ENCODE data around the gene TMEM238L.

The TMEM238L gene

DNA sequence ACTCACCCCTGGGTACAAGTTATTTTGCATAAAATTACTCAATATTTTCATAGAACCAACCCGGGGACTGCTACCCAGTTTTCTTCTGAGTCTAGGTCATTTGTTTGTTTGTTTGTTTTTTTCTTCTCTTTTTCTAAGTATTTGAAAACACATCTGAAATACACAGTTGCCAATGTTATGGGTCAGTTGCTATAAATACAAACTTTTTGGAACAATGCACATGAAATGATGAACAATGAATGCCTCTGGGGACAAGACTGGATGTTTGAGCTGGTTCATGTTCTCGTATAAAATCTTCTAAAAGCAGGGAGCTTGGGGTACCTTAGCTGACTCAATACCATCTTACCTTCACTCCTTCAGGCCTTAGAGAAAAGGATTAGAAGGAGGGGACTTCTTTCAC is 30.5 kb downstream of the TMEM238L start:
- TF ChIP-seq YY1 (IDR thresholded peaks at IDR 0.05; ENCODE audit: low read depth) (no peak), NFIC (IDR thresholded peaks at IDR 0.05) (no peak), EGR1 (IDR thresholded peaks at IDR 0.05) (no peak)
- TF ChIP-seq, protein P1, sequence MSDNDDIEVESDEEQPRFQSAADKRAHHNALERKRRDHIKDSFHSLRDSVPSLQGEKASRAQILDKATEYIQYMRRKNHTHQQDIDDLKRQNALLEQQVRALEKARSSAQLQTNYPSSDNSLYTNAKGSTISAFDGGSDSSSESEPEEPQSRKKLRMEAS (IDR thresholded peaks at IDR 0.05): no peak

DNA sequence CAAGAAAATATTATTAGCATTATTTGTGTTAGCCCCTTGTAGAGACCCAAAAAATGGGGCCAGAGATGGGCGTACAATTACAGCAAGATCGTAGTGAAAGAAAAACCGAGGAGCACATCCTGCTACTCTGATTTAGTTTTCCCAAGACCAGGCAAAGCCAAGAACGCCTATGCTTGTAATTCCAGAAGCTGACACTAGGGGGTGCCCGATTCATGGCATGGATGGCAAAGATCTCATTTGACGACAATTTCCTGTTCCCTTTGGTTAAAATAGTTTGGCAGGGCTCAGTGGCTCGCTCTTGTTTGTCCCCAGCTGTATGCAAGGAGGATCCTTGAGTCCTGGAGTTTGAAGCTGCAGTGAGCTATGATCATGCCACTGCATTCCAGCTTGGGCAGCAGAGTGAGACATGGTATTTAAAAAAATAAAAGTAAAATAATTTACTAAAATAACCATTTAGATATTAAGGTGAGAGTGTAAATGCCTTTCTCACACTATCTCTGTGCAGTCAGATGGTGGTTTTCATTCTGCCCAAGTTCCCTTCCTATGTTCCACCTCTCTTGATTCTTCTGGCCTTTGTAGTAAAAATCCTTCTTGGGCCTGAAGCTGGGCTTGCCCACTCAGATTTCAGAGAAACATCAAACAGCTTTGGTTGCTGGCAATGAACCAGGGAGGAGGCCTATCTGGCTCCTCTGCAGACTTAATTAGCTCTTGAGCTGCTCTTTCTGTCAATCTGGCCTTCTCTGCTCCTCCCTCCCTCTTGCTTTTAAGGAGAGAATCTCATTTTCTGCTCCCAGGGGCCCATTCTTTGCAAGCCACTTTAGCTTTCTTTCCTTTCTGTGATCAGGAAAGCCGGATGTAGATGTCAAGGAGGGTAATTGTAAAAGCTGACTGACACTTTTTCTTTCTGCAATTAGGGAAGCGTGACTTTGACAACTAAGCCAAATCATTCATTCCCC is 31.2 kb downstream of the TMEM238L start:
- no peak for TF ChIP-seq FOXM1 (IDR thresholded peaks at IDR 0.05; ENCODE audit: borderline replicate concordance, low read depth)
- TF ChIP-seq RAD21 (IDR thresholded peaks at IDR 0.05; ENCODE audit: low read depth): peak; percentile 55

DNA sequence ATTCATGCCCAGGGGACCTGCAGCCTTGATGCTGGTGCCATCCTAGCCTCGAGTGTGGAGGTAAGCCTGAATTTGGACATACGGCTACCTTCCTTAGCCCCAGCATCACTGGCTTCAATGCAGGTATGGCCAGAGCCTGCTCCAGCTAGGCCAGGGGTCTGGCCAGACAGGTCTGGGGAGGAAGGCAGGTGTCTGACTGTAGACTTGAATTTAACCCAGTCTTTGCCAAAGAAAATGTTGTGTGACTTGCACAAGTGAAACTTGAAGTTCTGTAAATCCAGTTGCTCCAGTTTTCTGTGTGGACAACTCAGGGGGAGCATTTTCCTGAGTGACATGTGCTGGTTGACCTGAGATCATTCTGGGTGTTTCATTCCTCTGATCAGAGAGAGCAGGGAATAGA is 32.8 kb downstream of the TMEM238L start:
- TF ChIP-seq TCF12 (IDR thresholded peaks at IDR 0.05; ENCODE audit: low read depth) (no peak), TAF1 (IDR thresholded peaks at IDR 0.05; ENCODE audit: low read depth) (no peak), EP300 (IDR thresholded peaks at IDR 0.05; ENCODE audit: borderline replicate concordance) (no peak), ZBTB7A (IDR thresholded peaks at IDR 0.05; ENCODE audit: low read depth) (no peak), FOXM1 (IDR thresholded peaks at IDR 0.05; ENCODE audit: borderline replicate concordance, low read depth) (no peak), EGR1 (IDR thresholded peaks at IDR 0.05) (no peak), CREB1 (IDR thresholded peaks at IDR 0.05; ENCODE audit: low read depth) (no peak), TEAD4 (IDR thresholded peaks at IDR 0.05) (no peak), CEBPB (IDR thresholded peaks at IDR 0.05) (no peak), RAD21 (IDR thresholded peaks at IDR 0.05; ENCODE audit: low read depth) (no peak), YY1 (IDR thresholded peaks at IDR 0.05; ENCODE audit: low read depth) (no peak), NFIC (IDR thresholded peaks at IDR 0.05) (no peak)
- TF ChIP-seq, protein P2, sequence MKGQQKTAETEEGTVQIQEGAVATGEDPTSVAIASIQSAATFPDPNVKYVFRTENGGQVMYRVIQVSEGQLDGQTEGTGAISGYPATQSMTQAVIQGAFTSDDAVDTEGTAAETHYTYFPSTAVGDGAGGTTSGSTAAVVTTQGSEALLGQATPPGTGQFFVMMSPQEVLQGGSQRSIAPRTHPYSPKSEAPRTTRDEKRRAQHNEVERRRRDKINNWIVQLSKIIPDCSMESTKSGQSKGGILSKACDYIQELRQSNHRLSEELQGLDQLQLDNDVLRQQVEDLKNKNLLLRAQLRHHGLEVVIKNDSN (IDR thresholded peaks at IDR 0.05): no peak
- TF ChIP-seq, protein P1 (IDR thresholded peaks at IDR 0.05): no peak
- TF ChIP-seq, protein P3, sequence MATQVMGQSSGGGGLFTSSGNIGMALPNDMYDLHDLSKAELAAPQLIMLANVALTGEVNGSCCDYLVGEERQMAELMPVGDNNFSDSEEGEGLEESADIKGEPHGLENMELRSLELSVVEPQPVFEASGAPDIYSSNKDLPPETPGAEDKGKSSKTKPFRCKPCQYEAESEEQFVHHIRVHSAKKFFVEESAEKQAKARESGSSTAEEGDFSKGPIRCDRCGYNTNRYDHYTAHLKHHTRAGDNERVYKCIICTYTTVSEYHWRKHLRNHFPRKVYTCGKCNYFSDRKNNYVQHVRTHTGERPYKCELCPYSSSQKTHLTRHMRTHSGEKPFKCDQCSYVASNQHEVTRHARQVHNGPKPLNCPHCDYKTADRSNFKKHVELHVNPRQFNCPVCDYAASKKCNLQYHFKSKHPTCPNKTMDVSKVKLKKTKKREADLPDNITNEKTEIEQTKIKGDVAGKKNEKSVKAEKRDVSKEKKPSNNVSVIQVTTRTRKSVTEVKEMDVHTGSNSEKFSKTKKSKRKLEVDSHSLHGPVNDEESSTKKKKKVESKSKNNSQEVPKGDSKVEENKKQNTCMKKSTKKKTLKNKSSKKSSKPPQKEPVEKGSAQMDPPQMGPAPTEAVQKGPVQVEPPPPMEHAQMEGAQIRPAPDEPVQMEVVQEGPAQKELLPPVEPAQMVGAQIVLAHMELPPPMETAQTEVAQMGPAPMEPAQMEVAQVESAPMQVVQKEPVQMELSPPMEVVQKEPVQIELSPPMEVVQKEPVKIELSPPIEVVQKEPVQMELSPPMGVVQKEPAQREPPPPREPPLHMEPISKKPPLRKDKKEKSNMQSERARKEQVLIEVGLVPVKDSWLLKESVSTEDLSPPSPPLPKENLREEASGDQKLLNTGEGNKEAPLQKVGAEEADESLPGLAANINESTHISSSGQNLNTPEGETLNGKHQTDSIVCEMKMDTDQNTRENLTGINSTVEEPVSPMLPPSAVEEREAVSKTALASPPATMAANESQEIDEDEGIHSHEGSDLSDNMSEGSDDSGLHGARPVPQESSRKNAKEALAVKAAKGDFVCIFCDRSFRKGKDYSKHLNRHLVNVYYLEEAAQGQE (IDR thresholded peaks at IDR 0.05; ENCODE audit: low read depth): no peak

DNA sequence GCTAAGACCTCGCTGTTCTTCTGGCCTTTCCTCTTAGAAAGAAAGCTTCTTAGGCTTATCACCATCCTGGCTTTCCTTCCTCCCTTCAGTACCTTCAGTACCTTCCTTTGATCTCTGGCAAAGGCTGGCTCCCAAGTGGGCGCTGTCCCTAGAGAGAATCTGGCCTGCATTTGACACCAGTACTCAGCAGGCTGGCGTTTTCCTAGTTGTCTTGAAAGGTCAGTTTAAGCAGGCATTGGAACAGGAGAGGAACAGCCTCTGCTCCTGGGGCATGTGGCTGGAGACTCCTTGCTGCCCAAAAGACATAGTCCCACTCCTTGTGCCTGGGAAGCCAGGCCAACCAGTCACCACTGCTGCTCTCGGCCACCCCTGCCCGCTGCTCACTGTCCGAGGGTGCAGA is 34.1 kb downstream of the TMEM238L start:
- TF ChIP-seq NFIC (IDR thresholded peaks at IDR 0.05) (no peak), EP300 (IDR thresholded peaks at IDR 0.05; ENCODE audit: borderline replicate concordance) (no peak), CREB1 (IDR thresholded peaks at IDR 0.05; ENCODE audit: low read depth) (no peak), EGR1 (IDR thresholded peaks at IDR 0.05) (no peak), ZBTB7A (IDR thresholded peaks at IDR 0.05; ENCODE audit: low read depth) (no peak), RAD21 (IDR thresholded peaks at IDR 0.05; ENCODE audit: low read depth) (no peak)

DNA sequence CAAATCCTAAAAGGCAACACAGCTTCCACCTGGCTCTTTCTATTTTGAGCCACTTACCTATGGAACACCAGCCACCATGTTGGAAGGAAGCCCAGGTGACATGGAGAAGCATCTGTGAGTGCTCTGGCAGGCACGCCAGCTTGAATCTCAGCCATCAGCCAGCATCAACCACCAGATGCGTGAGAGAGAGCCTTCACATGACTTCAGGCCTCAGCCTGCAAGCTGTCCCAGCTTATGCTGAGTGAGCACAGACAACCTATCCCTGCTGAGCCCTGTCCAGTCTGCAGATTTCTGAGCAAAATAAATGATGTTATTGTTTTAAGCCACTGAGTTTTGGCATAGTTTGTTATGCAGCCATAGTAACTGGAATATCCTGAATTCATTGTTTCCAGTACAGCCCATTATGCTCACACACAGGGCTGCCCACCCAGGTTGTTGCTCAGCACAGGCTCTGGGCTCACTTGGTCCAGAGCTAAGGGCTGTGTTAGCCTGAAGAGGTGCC is 35.1 kb downstream of the TMEM238L start:
- no peak for TF ChIP-seq YY1 (IDR thresholded peaks at IDR 0.05; ENCODE audit: low read depth)
- no peak for TF ChIP-seq CEBPB (IDR thresholded peaks at IDR 0.05)
- TF ChIP-seq NFIC (IDR thresholded peaks at IDR 0.05): no peak
- TF ChIP-seq, protein P1 (IDR thresholded peaks at IDR 0.05): no peak
- no peak for TF ChIP-seq FOXM1 (IDR thresholded peaks at IDR 0.05; ENCODE audit: borderline replicate concordance, low read depth)
- TF ChIP-seq ZBTB7A (IDR thresholded peaks at IDR 0.05; ENCODE audit: low read depth): no peak

DNA sequence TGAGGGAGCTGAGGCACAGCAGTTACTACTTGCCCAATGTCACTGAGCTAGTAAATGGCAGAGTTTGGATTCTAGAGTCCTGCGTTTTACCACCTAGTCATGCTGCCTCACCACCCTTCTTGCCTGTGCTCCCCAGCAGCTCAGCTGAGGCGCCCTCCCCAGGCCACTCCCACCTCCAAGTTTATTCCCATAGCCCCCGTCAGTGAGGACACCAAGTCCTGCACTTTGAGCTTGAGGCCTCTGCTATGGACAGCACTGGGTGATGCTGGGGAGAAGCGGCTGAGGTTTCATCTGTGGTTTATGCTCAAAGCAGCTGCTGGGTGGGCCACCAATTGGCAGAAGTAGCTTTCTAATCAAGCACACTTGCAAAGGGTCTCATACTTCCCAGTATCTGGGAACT is 36.7 kb downstream of the TMEM238L start:
- no peak for TF ChIP-seq RAD21 (IDR thresholded peaks at IDR 0.05; ENCODE audit: low read depth)
- no peak for TF ChIP-seq EP300 (IDR thresholded peaks at IDR 0.05; ENCODE audit: borderline replicate concordance)
- TF ChIP-seq, protein P3 (IDR thresholded peaks at IDR 0.05; ENCODE audit: low read depth): no peak
- TF ChIP-seq CREB1 (IDR thresholded peaks at IDR 0.05; ENCODE audit: low read depth): no peak
- no peak for TF ChIP-seq YY1 (IDR thresholded peaks at IDR 0.05; ENCODE audit: low read depth)
- no peak for TF ChIP-seq CEBPB (IDR thresholded peaks at IDR 0.05)
- TF ChIP-seq, protein P2 (IDR thresholded peaks at IDR 0.05): no peak
- no peak for TF ChIP-seq TCF12 (IDR thresholded peaks at IDR 0.05; ENCODE audit: low read depth)
- TF ChIP-seq EGR1 (IDR thresholded peaks at IDR 0.05): no peak
- TF ChIP-seq, protein P1 (IDR thresholded peaks at IDR 0.05): no peak
- no peak for TF ChIP-seq NFIC (IDR thresholded peaks at IDR 0.05)
- no peak for TF ChIP-seq TEAD4 (IDR thresholded peaks at IDR 0.05)
- no peak for TF ChIP-seq FOXM1 (IDR thresholded peaks at IDR 0.05; ENCODE audit: borderline replicate concordance, low read depth)
- no peak for TF ChIP-seq TAF1 (IDR thresholded peaks at IDR 0.05; ENCODE audit: low read depth)
- TF ChIP-seq ZBTB7A (IDR thresholded peaks at IDR 0.05; ENCODE audit: low read depth): no peak

Measured in Ishikawa (cell line).